Measurements from ENCODE around the gene CABS1. TPM values are rescaled to one million over a fixed set of nuclear protein-coding genes. Genes with fewer than 3 reads are reported as not detected.

The CABS1 gene
- total RNA-seq, 1 experiment from 2014 or later: not detected

- no peak for DNase-seq (ENCODE audit: low spot score)
- in situ Hi-C loops (cut with HindIII; ENCODE audit: low sequenced_read_pairs): no loop called here
Observed at GRCh38 chr4:70371987-70372386, 37.2 kb downstream of the CABS1 start.

DNA sequence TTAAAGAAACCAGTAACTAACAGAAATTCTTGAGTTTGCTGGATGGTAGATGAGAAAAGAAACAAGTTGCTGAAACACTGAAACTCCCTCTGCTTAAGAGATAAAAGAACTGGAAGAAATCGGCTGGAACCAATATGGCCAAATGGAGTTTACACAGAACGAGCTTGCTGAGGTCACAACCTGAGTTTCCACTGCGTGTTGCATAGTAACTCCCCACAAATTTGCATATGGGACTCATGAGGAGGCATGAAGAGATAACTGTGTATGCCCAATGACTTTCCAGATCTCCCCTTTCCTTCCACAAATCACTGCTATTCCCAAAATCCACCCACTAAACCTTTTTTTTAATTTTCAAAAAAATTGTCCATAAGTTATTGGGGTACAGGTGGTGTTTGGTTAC, 38.0 kb downstream of the CABS1 start:
- no peak for DNase-seq (ENCODE audit: low spot score)
- in situ Hi-C loops (cut with HindIII; ENCODE audit: low sequenced_read_pairs): no loop called here

DNA sequence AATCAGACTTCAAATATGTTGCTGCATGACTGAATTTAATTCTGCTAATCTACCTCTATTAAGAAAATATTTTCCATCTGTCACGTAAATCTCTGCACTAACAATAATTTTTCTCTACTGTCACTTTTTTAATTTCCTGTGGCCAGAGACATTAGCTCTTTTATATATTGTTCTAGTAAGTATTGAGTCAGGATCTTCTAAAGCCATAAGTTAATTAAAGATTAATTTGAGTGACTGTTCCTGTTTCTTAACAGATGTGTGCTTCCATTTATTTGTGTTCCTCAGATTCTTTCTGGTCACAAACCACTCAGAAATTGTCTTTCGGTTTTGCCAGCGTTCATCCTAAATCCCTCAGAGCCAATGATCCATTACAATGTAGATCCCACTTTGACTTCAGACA, 45.8 kb downstream of the CABS1 start:
- no peak for DNase-seq (ENCODE audit: low spot score)
- in situ Hi-C loops (cut with HindIII; ENCODE audit: low sequenced_read_pairs): no loop called here

GRCh38 chr4:70382691-70383181, 48.0 kb downstream of the CABS1 start, which contains the start of gene SMR3B:
Gene SMR3B (plus strand): TSS chr4:70383131. CDS start chr4:70384511, 1,380 bp downstream.
- no peak for DNase-seq (ENCODE audit: low spot score)
- in situ Hi-C loops (cut with HindIII; ENCODE audit: low sequenced_read_pairs): no loop called here

Other genes with a start within 250 kb of the CABS1 start
- not detected in 2 replicates for gene PRR27, start 180.7 kb upstream of the CABS1 start, total RNA-seq (2014; rRNA removed; shearing (Covaris generic))
- not detected in 2 replicates for gene ODAM, start 139.3 kb upstream of the CABS1 start, total RNA-seq (2014; rRNA removed; shearing (Covaris generic))
- not detected in 2 replicates for gene FDCSP, start 108.9 kb upstream of the CABS1 start, total RNA-seq (2014; rRNA removed; shearing (Covaris generic))
- not detected in 2 replicates for gene CSN3, start 92.4 kb upstream of the CABS1 start, total RNA-seq (2014; rRNA removed; shearing (Covaris generic))
- gene SMR3A, start 25.8 kb downstream of the CABS1 start, total RNA-seq (2014; rRNA removed; shearing (Covaris generic)): not detected in 2 replicates
- gene SMR3B, start 48.1 kb downstream of the CABS1 start, total RNA-seq (2014; rRNA removed; shearing (Covaris generic)): not detected in 2 replicates
- gene OPRPN, start 63.0 kb downstream of the CABS1 start, total RNA-seq (2014; rRNA removed; shearing (Covaris generic)): not detected in 2 replicates
- gene MUC7, start 137.2 kb downstream of the CABS1 start, total RNA-seq (2014; rRNA removed; shearing (Covaris generic)): not detected in 2 replicates
- gene AMTN, start 183.6 kb downstream of the CABS1 start, total RNA-seq (2014; rRNA removed; shearing (Covaris generic)): not detected in 2 replicates

Data from G401 (cell line).